NB4 (cell line): ENCODE measurements around the gene SIRT5.

Experiments used
- POLR2A ChIP-seq: IDR thresholded peaks from 2 replicates; pipeline ENCODE4 v1.6.1; 2011; ENCODE audit warnings: mild to moderate bottlenecking; ENCODE audit not compliant: insufficient read length; ENCODE audit errors: extremely low read depth
- TF ChIP-seq, protein P1 (sequence below): IDR thresholded peaks from 2 replicates; pipeline ENCODE4 v1.6.1; 2011; ENCODE audit warnings: low read depth, low read length

DNA sequence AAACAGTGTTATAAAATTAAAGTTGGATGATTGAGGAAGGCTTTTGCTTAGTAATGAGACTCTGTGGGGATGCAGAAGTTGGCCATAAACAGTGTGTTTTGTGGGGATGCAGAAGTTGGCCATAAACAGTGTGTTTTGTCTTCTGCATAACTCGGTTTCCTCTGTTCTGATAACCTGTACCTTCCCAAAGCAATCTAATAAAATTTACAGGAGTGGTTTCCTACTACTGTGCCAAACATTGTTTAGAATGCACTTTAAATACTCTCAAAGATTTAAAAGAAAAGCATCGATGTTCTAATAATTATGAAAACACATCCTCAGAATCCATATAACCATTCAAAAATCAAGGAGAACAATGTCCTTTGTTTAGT, 36.9 kb upstream of the SIRT5 start:
- no peak for TF ChIP-seq POLR2A
- TF ChIP-seq, protein P1, sequence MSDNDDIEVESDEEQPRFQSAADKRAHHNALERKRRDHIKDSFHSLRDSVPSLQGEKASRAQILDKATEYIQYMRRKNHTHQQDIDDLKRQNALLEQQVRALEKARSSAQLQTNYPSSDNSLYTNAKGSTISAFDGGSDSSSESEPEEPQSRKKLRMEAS = no peak
